Gastrocnemius medialis (tissue), 4 donors: Measurements from ENCODE around the gene CALY.

ENCODE experiments used
- POLR2A ChIP-seq, 2 donors: fragments of 450-650 bp; IDR thresholded peaks; one replicate each; pipeline ENCODE4 v1.6.1; 2017; ENCODE audit warnings: antibody characterized with exemption in 2 of 2, mild to moderate bottlenecking in 2 of 2, moderate library complexity in 2 of 2
- TF ChIP-seq, protein P1 (sequence below), 5 experiments: fragments of 450-650 bp in 3 of 5; fragments of 200-600 bp in 2 of 5; sonication (generic) in 2 of 5; IDR thresholded peaks in 4 of 5; conservative IDR thresholded peaks in 1 of 5; 1 replicate in 4 of 5; 2 replicates in 1 of 5; pipeline ENCODE4 v1.5.1; 2016 to 2019; ENCODE audit warnings: antibody characterized with exemption in 5 of 5, mild to moderate bottlenecking in 3 of 5, moderate library complexity in 3 of 5

DNA sequence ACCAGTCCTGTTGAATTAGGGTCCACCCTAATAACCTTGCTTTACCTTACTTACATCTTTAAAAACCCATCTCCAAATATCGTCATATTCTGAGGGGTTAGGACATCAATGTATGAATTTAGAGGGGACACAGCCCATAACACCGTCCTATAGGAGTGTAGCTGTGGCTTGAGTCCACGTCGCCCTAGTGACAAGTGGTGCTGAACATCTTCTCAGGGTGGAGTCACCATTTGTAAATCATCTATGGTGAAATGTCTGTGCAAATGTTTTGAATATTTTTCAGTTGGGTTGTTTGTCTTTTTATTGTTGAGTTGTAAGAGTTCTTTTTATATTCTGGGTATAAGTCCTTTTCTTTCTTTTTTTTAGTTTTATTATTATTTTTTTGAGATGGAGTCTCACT, 5.3 kb upstream of the CALY start:
- TF ChIP-seq, protein P1, sequence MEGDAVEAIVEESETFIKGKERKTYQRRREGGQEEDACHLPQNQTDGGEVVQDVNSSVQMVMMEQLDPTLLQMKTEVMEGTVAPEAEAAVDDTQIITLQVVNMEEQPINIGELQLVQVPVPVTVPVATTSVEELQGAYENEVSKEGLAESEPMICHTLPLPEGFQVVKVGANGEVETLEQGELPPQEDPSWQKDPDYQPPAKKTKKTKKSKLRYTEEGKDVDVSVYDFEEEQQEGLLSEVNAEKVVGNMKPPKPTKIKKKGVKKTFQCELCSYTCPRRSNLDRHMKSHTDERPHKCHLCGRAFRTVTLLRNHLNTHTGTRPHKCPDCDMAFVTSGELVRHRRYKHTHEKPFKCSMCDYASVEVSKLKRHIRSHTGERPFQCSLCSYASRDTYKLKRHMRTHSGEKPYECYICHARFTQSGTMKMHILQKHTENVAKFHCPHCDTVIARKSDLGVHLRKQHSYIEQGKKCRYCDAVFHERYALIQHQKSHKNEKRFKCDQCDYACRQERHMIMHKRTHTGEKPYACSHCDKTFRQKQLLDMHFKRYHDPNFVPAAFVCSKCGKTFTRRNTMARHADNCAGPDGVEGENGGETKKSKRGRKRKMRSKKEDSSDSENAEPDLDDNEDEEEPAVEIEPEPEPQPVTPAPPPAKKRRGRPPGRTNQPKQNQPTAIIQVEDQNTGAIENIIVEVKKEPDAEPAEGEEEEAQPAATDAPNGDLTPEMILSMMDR (IDR thresholded peaks at IDR 0.05 in 4 of 5, conservative IDR thresholded peaks at IDR 0.05 in 1 of 5) = no peak
- no peak for TF ChIP-seq POLR2A (IDR thresholded peaks at IDR 0.05)
